HG02938 (cell line): ENCODE data around the gene KCTD5.

Source experiments
- ATAC-seq: cut with Tn5 transposase; IDR thresholded peaks from one replicate; pipeline ENCODE4 v1.9.1; 2021; ENCODE audit warnings: mild to moderate bottlenecking, moderate library complexity; ENCODE audit not compliant: unreplicated experiment

Gene KCTD5

DNA sequence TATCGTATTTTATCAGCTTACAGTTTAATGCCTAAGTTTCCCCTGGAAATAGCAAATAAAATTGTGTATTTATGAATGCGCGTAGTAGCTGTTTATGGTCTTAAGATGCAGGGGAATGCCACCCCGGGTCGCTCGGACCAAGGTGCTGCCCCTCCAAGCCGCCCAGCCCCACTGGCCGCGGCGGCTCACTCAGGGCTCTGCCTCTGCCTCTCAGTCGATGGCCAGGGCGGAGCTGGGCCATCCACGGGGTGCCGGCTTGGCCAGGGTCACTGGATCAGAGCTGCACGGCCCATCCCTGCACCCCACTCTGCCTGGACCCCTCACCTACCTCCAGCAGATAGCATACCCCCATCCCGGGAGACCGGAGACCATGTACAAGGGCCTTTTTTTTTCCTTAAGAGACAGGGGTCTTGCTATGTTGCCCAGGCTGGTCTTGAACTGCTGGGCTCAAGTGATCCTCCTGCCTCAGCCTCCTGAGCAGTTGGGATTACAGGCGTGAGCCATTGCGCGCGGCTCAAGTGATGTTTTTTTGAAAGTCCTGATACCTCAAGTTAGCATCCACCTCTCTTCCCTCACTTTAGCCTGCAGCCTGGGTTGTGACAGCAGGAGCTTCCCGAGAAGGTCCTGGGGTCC, 26.7 kb downstream of the KCTD5 start:
- no peak for ATAC-seq

GRCh38 chr16:2709588-2709984, 27.3 kb downstream of the KCTD5 start:
- no peak for ATAC-seq

DNA sequence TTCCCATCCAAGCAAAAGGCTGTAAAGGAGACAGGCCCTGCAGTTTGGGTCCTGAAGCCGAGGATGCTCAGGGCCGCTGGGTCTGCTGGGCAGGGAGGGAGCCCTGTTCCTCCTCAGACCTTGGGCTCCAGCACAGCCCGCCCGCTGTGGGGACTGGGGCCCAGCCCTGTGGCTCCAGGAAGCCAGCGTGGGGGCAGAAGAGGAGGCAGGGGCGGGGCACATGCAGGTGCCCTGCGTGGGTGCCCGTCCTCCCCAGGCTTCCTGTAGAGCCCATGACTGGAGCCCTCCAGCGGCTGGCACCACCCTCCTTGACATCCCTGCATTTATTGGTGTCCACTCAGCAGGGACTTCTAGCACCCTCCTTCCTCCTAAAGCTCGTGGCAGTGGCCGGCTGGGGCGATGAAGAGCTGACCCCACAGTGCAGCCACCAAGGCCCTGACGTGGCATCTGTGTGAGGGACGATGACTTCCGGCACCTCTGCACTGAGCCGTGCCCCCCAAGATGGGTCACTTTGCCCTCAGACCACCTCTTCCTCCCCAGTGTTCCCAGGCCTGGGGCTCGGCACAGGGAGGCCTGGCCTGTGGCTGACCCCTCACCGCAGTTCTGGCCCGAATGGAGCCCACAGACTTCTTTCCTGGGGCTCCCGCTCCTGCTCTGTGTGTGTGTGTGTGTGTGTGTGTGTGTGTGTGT, 27.8 kb downstream of the KCTD5 start:
- no peak for ATAC-seq

- ATAC-seq, result no peak
Measured at GRCh38 chr16:2710711-2711231, 28.4 kb downstream of the KCTD5 start.

DNA sequence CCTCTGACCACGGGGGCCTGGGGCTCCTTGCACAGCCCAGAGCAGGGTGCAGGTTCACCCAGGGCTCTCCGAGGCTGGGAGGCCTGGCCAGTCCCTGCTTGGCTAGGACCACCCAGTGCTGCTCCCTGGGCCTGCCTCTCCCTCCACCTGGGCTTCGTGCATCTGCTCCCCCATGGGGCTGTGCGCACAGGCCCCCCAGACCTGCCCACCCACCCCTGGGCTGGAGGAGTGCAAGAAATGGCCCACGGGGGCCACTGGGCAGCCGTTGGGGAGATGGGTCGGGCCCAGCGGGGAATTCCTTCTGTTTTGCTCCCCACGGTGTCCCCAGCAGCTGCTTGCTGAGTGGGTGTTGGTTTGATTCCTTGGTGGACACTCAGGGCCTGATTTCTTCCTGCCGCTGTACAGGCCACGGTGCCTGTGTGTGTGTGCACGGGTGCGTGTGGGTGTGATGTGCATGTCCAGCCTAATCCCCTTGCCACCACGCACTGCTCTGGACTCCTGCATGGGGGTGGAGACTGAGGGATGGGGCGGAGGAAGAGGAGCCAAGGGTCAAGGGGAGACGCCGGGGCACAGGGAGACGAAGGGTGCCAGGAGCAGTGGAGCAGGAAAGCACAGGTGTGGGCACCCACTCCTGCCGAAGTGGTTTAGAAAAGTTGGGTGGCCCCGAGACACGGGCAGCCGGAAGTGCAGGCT, 29.2 kb downstream of the KCTD5 start:
- no peak for ATAC-seq

GRCh38 chr16:2712063-2712441, 29.7 kb downstream of the KCTD5 start:
- no peak for ATAC-seq

DNA sequence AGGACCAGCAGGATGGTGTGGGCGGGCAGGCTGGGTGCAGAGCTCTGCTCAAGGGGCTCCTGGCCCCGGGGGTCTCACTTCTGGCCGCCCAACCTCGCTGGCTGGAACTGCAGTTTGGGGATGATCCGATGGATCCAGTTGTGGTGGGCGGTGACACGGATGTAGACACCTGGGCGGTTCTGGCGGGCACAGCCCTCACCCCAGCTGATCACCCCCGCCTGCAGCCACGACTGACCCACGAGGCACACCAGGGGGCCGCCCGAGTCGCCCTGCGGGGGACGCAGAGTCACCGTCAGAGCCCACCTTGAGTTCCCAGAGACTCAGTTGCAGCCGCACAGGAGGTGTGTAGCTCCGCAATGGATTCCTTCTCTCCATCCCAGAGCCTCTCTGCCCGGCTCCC, 30.2 kb downstream of the KCTD5 start:
- ATAC-seq, result no peak

GRCh38 chr16:2713523-2713922, 31.2 kb downstream of the KCTD5 start:
- ATAC-seq, result no peak

- ATAC-seq, result no peak
Measured at GRCh38 chr16:2713985-2714774, 31.9 kb downstream of the KCTD5 start.

- ATAC-seq, result no peak
Measured at GRCh38 chr16:2715064-2715463, 32.7 kb downstream of the KCTD5 start.

DNA sequence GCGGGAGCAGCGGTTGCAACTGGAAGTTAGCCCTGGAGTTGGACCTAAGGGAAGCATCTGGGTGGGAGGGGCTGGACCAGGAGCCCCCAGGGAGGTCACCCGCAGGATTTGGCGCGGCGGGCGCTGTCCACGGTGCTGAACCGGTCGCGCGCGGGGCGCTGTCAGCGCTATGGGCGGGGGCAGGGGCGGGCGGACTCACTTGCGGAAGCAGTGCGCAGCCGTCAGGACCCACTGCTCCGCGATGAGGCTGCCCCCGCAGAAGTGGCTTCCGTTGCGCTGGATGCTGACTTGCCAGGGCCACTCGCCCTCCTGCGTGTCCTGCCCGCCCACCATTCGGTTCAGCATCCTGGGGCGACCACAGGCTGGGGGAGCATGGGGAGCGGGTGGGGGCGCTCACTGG, 33.2 kb downstream of the KCTD5 start:
- ATAC-seq, result no peak

GRCh38 chr16:2715966-2716885, 33.9 kb downstream of the KCTD5 start:
- ATAC-seq, result no peak

DNA sequence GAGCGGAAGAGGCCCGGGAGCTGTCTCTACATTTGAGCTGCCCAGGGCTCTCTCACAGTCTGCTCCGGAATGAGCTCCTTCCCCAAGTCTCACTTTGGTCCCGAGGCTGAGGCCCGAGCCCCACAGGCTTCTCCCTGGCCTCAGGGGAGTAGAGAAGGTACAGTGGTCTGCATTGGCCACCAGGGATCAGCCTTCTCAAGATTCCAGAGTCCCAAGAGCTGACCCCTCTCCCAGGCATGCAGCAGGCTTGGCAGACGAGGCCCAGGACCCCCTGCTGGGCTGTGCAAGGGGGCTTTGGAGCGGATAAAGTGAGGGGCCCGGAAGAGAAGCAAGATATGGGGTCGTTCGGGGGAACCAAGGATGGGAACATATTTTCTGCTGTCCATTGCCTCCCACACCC, 34.6 kb downstream of the KCTD5 start:
- no peak for ATAC-seq

DNA sequence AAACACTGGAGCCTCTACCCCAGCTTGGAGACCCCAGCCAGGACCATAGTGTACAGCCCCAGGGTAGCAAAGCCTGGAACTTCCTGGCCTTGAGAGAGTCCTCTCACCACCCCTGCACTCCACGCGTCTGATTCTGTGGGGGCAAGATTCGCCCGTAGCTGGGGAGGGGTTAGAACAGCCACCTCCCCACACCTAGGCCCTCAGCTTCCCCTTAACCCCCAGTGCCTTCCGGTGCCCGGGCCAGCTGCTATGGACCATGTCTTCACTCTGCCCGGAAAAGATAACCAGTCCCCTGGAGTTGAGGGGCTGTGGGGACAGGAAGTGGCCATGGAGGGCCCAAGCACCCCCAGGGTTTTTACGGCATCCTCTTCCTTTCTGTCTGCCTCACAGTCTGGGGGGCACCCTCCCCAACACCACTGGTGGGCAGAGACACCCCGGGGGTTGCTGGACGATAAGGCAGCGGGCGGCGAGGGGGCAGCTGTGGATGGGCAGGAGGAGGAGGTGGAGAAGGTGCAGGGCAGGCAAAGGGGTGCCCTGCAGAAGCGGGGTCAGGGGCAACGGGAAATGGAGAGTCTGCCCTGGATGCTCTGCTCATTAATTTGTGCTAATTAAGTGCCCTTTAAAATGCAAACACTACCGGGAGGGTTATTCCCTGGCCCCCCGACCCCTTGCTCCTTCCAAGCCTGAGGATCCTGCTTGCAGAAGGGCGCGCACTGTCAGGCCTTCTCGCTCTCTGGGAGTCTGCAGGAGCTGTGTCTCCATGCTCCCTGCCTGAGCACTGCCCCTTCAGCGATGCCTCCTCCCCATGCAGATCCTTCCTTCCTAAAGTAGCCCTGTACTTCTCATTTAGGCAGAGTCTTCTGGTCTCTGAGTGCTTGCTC, 35.3 kb downstream of the KCTD5 start:
- no peak for ATAC-seq

- no peak for ATAC-seq
Measured at GRCh38 chr16:2719328-2720063, 37.2 kb downstream of the KCTD5 start.

DNA sequence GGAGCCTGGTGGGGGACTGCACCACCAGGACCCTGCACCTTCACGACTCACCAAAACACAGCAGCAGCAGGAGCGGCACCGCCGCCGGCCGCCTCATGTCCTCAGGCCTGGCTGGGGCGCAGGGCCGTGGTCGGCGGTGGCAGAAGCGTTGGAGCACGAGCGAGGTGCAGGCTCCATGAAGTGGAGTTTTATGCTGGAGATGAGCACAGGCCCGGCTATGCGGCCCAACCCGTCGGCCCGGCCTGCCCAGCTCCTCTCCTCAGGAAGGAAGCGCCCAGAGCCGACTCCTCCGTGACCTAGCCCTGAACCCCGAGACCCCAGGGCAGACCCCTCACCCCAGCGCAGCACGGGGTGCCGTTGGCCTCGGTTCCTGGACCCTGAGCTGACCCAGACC, 37.7 kb downstream of the KCTD5 start, which contains the start of gene PRSS27:
TSS of gene PRSS27 (minus strand) at position 161 of the 394 bp plus-strand sequence. CDS start at position 97, 64 bp downstream.
- ATAC-seq, result no peak

DNA sequence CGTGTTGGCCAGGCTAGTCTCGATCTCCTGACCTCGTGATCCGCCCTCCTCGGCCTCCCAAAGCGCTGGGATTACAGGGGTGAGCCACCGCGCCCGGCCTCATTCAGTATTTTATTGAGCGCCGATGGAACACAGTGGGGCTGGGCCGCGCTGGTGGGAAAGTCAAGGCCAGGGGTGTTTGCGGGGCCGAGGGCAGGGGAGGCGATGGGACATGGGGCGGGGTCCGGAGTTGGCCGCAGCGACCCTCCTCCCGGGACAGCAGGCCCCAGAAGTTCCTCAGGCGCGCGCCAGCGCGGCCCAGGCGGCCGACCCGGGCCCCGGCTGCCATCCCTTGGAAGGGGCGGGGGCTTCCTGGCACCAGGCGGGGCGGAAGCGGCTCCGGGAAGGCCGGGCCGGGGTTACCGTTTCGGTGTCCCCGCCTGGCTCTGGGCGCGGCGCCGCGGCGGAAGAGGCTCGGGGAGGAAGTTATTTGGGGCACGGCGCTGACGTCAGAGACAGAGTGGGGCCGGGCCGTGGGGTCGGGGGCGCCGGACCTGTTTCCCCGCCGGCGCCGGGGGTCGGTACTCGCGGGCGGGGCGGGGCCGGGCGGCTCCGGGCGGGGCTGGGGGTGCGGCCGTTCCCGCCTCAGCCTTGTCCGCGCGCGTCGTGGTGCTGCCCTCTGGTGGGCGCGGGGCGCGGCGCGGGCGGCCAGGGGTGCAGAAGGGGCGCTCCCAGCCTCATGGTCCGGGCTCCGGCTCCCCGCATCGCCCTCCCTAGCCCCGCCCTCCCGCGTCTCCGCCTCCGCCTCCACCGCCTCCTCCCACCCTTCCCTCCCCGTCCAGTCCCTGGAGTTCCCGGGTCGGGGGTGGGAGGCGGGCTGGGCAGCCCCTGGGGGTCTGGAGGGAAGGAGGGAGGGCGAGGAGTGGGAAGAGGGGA, 38.7 kb downstream of the KCTD5 start:
- peak; percentile 75 for ATAC-seq
